Sigmoid colon (tissue), 4 donors: ENCODE measurements around the gene CDH22.

ENCODE experiments used
- EP300 ChIP-seq, 4 donors: sonication (generic); formaldehyde crosslinking; IDR thresholded peaks; one replicate each; pipeline ENCODE4 v1.6.1; 2017; ENCODE audit warnings: antibody characterized with exemption in 4 of 4
- POLR2A ChIP-seq, 2 donors: fragments of 450-650 bp; IDR thresholded peaks; one replicate each; pipeline ENCODE4 v1.6.1; 2016; ENCODE audit warnings: antibody characterized with exemption in 2 of 2, mild to moderate bottlenecking in 2 of 2, moderate library complexity in 2 of 2
- TF ChIP-seq, protein P1 (sequence below), 4 experiments: fragments of 450-650 bp in 3 of 4; fragments of 200-600 bp in 1 of 4; IDR thresholded peaks; one replicate each; pipeline ENCODE4 v1.5.1; 2016 to 2019; ENCODE audit warnings: antibody characterized with exemption in 4 of 4, mild to moderate bottlenecking in 3 of 4, moderate library complexity in 2 of 4

DNA sequence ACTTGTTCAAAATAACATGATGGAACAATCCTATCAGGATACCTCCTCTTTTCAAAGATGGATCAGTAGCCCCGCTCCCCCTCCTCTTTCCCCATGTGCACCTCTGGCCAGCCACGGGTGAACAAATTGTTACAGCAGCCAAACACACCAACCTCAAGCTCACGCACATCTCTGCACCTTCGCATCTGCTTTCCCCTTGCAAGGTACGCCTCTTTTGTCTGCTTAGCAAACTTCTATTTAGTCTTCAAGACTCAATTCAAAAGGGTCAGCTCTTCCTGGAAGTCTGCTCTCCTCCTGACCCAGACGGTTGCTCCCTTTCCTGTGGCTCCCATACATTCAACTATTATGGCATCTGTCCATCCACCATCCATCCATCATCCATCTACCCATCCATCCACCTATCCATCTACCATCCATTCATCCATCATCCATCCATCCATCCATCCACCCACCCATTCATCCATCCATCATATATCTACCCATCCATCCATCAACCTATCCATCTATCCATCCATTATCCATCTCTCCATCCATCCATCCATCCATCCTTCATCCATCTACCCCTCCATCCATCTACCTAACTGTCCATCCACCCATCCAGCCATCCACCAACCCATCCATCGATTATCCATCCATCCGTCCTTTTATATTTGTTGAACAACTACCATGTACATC is 36.3 kb upstream of the CDH22 start:
- TF ChIP-seq EP300 (IDR thresholded peaks at IDR 0.05) (no peak), POLR2A (IDR thresholded peaks at IDR 0.05) (no peak)
- TF ChIP-seq, protein P1, sequence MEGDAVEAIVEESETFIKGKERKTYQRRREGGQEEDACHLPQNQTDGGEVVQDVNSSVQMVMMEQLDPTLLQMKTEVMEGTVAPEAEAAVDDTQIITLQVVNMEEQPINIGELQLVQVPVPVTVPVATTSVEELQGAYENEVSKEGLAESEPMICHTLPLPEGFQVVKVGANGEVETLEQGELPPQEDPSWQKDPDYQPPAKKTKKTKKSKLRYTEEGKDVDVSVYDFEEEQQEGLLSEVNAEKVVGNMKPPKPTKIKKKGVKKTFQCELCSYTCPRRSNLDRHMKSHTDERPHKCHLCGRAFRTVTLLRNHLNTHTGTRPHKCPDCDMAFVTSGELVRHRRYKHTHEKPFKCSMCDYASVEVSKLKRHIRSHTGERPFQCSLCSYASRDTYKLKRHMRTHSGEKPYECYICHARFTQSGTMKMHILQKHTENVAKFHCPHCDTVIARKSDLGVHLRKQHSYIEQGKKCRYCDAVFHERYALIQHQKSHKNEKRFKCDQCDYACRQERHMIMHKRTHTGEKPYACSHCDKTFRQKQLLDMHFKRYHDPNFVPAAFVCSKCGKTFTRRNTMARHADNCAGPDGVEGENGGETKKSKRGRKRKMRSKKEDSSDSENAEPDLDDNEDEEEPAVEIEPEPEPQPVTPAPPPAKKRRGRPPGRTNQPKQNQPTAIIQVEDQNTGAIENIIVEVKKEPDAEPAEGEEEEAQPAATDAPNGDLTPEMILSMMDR (IDR thresholded peaks at IDR 0.05), result no peak
